HEK293 (cell line): ENCODE results near the gene ACAN.
"Not testable (repeated sequence)": the region's sequence is repeated elsewhere in the genome, so short reads cannot be mapped to it uniquely, and the experiment has no call there.

ENCODE experiments used
- CTCF ChIA-PET: fragments of 350-600 bp; formaldehyde crosslinking; extraction: SDS; loops from one replicate; lab custom pipeline; 2021; ENCODE audit warnings: antibody characterized with exemption; lab: Yijun Ruan, JAX
- POLR2A ChIA-PET: fragments of 300-600 bp; formaldehyde crosslinking; extraction: SDS; loops from one replicate; lab custom pipeline; 2020; ENCODE audit warnings: antibody characterized with exemption, inconsistent platforms; lab: Yijun Ruan, JAX
- H3K27ac ChIP-seq: fragments of 200-500 bp; sonication (Bioruptor generic); 2 replicates; pipeline ENCODE4 v1.5.1; 2014; ENCODE audit warnings: low read depth, low read length, control low read depth, inconsistent platforms; ENCODE audit errors: extremely low read depth
- H3K36me3 ChIP-seq, 2 experiments: fragments of 200-500 bp in 1 of 2; sonication (Bioruptor generic) in 1 of 2; 1 replicate in 1 of 2; 2 replicates in 1 of 2; pipeline ENCODE4 v1.5.1; 2014 to 2017; ENCODE audit warnings: inconsistent platforms in 2 of 2, low read length in 2 of 2; ENCODE audit not compliant: control insufficient read depth in 2 of 2, insufficient read depth in 1 of 2
- H3K4me1 ChIP-seq: fragments of 200-500 bp; sonication (Bioruptor generic); 2 replicates; pipeline ENCODE4 v1.5.1; 2014; ENCODE audit warnings: mild to moderate bottlenecking, low read length, inconsistent platforms; ENCODE audit not compliant: control insufficient read depth, insufficient read depth
- H3K4me3 ChIP-seq: 2 replicates; pipeline ENCODE4 v1.5.1; 2011; ENCODE audit warnings: low read depth, mild to moderate bottlenecking, control low read depth, low read length, moderate library complexity
- H3K9me3 ChIP-seq: fragments of 200-500 bp; sonication (Bioruptor generic); 2 replicates; pipeline ENCODE4 v1.5.1; 2014; ENCODE audit warnings: low read depth, low read length, inconsistent platforms; ENCODE audit not compliant: control insufficient read depth, insufficient read depth
- GLIS1 ChIP-seq: fragments of 450-650 bp; formaldehyde crosslinking; IDR thresholded peaks from 2 replicates; pipeline ENCODE4 v1.5.1; 2016; ENCODE audit warnings: missing biosample characterization, missing genetic modification characterization
- GLIS2 ChIP-seq: fragments of 450-650 bp; formaldehyde crosslinking; IDR thresholded peaks from 2 replicates; pipeline ENCODE4 v1.5.1; 2016; ENCODE audit warnings: missing biosample characterization, missing genetic modification characterization
- KLF1 ChIP-seq: fragments of 450-650 bp; formaldehyde crosslinking; IDR thresholded peaks from 2 replicates; pipeline ENCODE4 v1.5.1; 2016; ENCODE audit warnings: missing biosample characterization, missing genetic modification characterization
- OSR2 ChIP-seq: fragments of 450-650 bp; formaldehyde crosslinking; IDR thresholded peaks from 2 replicates; pipeline ENCODE4 v1.5.1; 2016; ENCODE audit warnings: missing biosample characterization, missing genetic modification characterization
- SP2 ChIP-seq: fragments of 450-650 bp; formaldehyde crosslinking; IDR thresholded peaks from 2 replicates; pipeline ENCODE4 v1.5.1; 2016; ENCODE audit warnings: missing biosample characterization, missing genetic modification characterization
- SP3 ChIP-seq: fragments of 450-650 bp; formaldehyde crosslinking; IDR thresholded peaks from 2 replicates; pipeline ENCODE4 v1.5.1; 2016; ENCODE audit warnings: missing biosample characterization, missing genetic modification characterization
- ZBTB17 ChIP-seq: fragments of 450-650 bp; formaldehyde crosslinking; IDR thresholded peaks from 2 replicates; pipeline ENCODE4 v1.5.1; 2016; ENCODE audit warnings: missing biosample characterization, missing genetic modification characterization
- ZEB2 ChIP-seq: fragments of 450-650 bp; formaldehyde crosslinking; IDR thresholded peaks from 2 replicates; pipeline ENCODE4 v1.5.1; 2016; ENCODE audit warnings: missing biosample characterization, missing genetic modification characterization
- ZFP69B ChIP-seq: fragments of 450-650 bp; formaldehyde crosslinking; IDR thresholded peaks from 2 replicates; pipeline ENCODE4 v1.5.1; 2016; ENCODE audit warnings: missing biosample characterization, missing genetic modification characterization
- ZIC2 ChIP-seq: fragments of 450-650 bp; formaldehyde crosslinking; IDR thresholded peaks from 2 replicates; pipeline ENCODE4 v1.5.1; 2016; ENCODE audit warnings: missing biosample characterization, missing genetic modification characterization
- ZNF211 ChIP-seq: fragments of 450-650 bp; formaldehyde crosslinking; IDR thresholded peaks from 2 replicates; pipeline ENCODE4 v1.5.1; 2016; ENCODE audit warnings: low read depth, missing biosample characterization, missing genetic modification characterization
- ZNF555 ChIP-seq: fragments of 450-650 bp; formaldehyde crosslinking; conservative IDR thresholded peaks from 2 replicates; pipeline ENCODE4 v1.5.1; 2017; ENCODE audit warnings: missing biosample characterization, mild to moderate bottlenecking, missing genetic modification characterization, inconsistent platforms
- ZNF610 ChIP-seq: fragments of 450-650 bp; formaldehyde crosslinking; IDR thresholded peaks from 2 replicates; pipeline ENCODE4 v1.5.1; 2016; ENCODE audit warnings: missing biosample characterization, missing genetic modification characterization, borderline replicate concordance
- ZNF629 ChIP-seq: fragments of 450-650 bp; formaldehyde crosslinking; IDR thresholded peaks from 2 replicates; pipeline ENCODE4 v1.5.1; 2017; ENCODE audit warnings: missing biosample characterization, missing genetic modification characterization
- TF ChIP-seq, protein P1 (sequence below): fragments of 450-650 bp; formaldehyde crosslinking; IDR thresholded peaks from 2 replicates; pipeline ENCODE4 v1.5.1; 2016; ENCODE audit warnings: missing biosample characterization, missing genetic modification characterization
- TF ChIP-seq, protein P2 (sequence below): fragments of 450-650 bp; formaldehyde crosslinking; IDR thresholded peaks from 2 replicates; pipeline ENCODE4 v1.5.1; 2016; ENCODE audit warnings: missing biosample characterization, missing genetic modification characterization
- TF ChIP-seq, protein P3 (sequence below): fragments of 450-650 bp; formaldehyde crosslinking; IDR thresholded peaks from 2 replicates; pipeline ENCODE4 v1.5.1; 2016; ENCODE audit warnings: missing biosample characterization, missing genetic modification characterization
- TF ChIP-seq, protein P4 (sequence below): fragments of 450-650 bp; formaldehyde crosslinking; IDR thresholded peaks from 2 replicates; pipeline ENCODE4 v1.5.1; 2016; ENCODE audit warnings: missing biosample characterization, missing genetic modification characterization

The ACAN gene

DNA sequence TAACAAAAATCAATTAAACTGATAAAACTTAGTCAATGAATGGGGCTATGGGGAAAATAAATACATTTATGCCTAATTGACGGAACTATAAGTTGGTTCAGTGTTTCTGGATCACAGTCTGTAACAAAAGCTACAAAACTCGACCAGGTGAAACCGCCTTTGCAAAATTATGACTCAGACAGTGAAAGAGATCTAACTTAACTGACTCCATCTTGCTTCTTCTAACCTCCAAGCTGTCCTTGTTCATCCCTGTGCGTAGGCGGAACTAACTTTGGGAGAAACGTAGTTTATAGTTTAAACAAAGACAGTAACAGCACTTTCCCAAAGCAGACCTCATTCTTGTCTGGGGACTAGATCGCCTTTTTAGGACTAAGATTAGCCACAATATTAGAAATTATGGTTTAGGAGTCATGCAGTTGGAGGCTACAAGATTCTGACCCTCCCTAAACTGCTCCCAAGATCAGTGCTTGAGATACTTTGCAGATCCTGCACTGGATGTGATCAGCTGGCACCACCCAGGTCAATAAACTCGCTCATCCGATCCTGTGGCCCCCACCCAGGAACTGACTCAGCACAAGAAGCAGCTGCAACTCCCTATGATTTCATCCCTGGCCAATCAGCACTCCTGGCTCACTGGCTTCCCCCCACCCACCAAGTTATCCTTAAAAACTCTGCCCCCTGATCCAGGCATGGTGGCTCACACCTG is 117.1 kb downstream of the ACAN start:
- H3K4me1 ChIP-seq = peaks cover 5% of the 10 kb centered on the region; the same call in 1 of the 2 replicates
- no peak overlapping the region for H3K27ac ChIP-seq
- TF ChIP-seq, protein P1, sequence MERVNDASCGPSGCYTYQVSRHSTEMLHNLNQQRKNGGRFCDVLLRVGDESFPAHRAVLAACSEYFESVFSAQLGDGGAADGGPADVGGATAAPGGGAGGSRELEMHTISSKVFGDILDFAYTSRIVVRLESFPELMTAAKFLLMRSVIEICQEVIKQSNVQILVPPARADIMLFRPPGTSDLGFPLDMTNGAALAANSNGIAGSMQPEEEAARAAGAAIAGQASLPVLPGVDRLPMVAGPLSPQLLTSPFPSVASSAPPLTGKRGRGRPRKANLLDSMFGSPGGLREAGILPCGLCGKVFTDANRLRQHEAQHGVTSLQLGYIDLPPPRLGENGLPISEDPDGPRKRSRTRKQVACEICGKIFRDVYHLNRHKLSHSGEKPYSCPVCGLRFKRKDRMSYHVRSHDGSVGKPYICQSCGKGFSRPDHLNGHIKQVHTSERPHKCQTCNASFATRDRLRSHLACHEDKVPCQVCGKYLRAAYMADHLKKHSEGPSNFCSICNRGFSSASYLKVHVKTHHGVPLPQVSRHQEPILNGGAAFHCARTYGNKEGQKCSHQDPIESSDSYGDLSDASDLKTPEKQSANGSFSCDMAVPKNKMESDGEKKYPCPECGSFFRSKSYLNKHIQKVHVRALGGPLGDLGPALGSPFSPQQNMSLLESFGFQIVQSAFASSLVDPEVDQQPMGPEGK (tag by site-specific recombination) = peak; percentile 46; the same call in 1 of the 2 replicates
- TF ChIP-seq GLIS1 (tag by site-specific recombination) (0 out of 2 replicates have a peak, but pooled peaks have one; percentile 15), KLF1 (tag by site-specific recombination) (peak; percentile 67), ZNF211 (tag by site-specific recombination) (no peak), SP3 (tag by site-specific recombination) (no peak), ZFP69B (tag by site-specific recombination) (peak; percentile 44; the same call in 1 of the 2 replicates), SP2 (tag by site-specific recombination) (peak; percentile 35; the same call in 1 of the 2 replicates), OSR2 (tag by site-specific recombination) (peak; percentile 22; the same call in 1 of the 2 replicates), ZEB2 (tag by site-specific recombination) (0 out of 2 replicates have a peak, but pooled peaks have one; percentile 15), ZNF555 (tag by site-specific recombination) (no peak), ZNF629 (tag by site-specific recombination) (peak; percentile 38), ZBTB17 (tag by site-specific recombination) (peak; percentile 50; the same call in 1 of the 2 replicates), GLIS2 (tag by site-specific recombination) (peak; percentile 30; the same call in 1 of the 2 replicates), ZNF610 (tag by site-specific recombination) (no peak)
- TF ChIP-seq, protein P2, sequence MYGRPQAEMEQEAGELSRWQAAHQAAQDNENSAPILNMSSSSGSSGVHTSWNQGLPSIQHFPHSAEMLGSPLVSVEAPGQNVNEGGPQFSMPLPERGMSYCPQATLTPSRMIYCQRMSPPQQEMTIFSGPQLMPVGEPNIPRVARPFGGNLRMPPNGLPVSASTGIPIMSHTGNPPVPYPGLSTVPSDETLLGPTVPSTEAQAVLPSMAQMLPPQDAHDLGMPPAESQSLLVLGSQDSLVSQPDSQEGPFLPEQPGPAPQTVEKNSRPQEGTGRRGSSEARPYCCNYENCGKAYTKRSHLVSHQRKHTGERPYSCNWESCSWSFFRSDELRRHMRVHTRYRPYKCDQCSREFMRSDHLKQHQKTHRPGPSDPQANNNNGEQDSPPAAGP (tag by site-specific recombination) = peak; percentile 58; the same call in 1 of the 2 replicates
- CTCF ChIA-PET = interaction anchor here (1.0 to 6.8 kb wide), 3 partner anchors 16 to 287 kb away, joined by 3 to 42 read pairs (median 4); no protein-coding TSS in a partner anchor
- no peaks in the 10 kb centered on the region for H3K36me3 ChIP-seq
- H3K9me3 ChIP-seq = no peaks in the 10 kb centered on the region
- H3K4me3 ChIP-seq = no peak overlapping the region
- POLR2A ChIA-PET = no interaction called here

DNA sequence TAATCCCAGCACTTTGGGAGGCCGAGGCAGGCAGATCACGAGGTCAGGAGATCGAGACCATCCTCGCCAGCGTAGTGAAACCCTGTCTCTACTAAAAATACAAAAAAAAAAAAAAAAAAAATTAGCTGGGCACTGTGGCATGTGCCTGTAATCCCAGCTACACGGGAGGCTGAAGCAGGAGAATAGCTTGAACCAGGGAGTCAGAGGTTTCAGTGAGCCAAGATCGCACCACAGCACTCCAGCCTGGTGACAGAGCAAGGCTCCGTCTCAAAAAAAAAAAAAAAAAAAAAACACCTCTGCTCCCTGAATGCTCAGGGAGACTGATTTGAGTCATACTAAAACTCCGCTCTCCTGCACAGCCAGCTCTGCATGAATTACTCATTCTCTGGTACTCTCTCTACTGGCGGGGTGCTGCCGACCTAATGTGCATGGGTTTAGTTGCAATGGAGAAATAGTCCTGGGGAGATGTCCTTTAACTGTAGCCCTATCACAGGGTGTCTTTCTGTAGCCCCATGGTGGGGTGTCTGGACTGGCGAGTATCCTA is 117.7 kb downstream of the ACAN start:
- not testable (repeated sequence) for H3K9me3 ChIP-seq, H3K4me3 ChIP-seq, H3K4me1 ChIP-seq, H3K27ac ChIP-seq, H3K36me3 ChIP-seq
- POLR2A ChIA-PET = interaction anchor here (0.7 kb wide), 1 partner anchor 117 kb away, joined by 3 read pairs; no protein-coding TSS in a partner anchor
- TF ChIP-seq, protein P3, sequence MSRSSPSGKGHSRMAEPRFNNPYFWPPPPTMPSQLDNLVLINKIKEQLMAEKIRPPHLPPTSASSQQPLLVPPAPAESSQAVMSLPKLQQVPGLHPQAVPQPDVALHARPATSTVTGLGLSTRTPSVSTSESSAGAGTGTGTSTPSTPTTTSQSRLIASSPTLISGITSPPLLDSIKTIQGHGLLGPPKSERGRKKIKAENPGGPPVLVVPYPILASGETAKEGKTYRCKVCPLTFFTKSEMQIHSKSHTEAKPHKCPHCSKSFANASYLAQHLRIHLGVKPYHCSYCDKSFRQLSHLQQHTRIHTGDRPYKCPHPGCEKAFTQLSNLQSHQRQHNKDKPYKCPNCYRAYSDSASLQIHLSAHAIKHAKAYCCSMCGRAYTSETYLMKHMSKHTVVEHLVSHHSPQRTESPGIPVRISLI (tag by site-specific recombination) = peak; percentile 92
- TF ChIP-seq, protein P4, sequence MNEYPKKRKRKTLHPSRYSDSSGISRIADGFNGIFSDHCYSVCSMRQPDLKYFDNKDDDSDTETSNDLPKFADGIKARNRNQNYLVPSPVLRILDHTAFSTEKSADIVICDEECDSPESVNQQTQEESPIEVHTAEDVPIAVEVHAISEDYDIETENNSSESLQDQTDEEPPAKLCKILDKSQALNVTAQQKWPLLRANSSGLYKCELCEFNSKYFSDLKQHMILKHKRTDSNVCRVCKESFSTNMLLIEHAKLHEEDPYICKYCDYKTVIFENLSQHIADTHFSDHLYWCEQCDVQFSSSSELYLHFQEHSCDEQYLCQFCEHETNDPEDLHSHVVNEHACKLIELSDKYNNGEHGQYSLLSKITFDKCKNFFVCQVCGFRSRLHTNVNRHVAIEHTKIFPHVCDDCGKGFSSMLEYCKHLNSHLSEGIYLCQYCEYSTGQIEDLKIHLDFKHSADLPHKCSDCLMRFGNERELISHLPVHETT (tag by site-specific recombination) = 0 out of 2 replicates have a peak, but pooled peaks have one; percentile 49
- TF ChIP-seq ZIC2 (tag by site-specific recombination) (peak; percentile 73), ZNF629 (tag by site-specific recombination) (0 out of 2 replicates have a peak, but pooled peaks have one; percentile 4), ZEB2 (tag by site-specific recombination) (0 out of 2 replicates have a peak, but pooled peaks have one; percentile 6)
- CTCF ChIA-PET = interaction anchor here (1.0 to 1.3 kb wide), 2 partner anchors 96 to 286 kb away, joined by 3 to 4 read pairs; no protein-coding TSS in a partner anchor
